ENCODE results near the gene GOLGA7B. TPM values are rescaled to one million over a fixed set of nuclear protein-coding genes. Genes with fewer than 3 reads are reported as not detected.

The GOLGA7B gene
- total and polyA plus RNA-seq, 9 of the 15 experiments (the other 6 are each of a cell fraction or from before 2014, with no cell fraction given) = 0.03 to 0.07 (median 0.04) TPM; not detected in 3

GRCh38 chr10:97913193-97913592 lies 63.5 kb downstream of the GOLGA7B start (continued):
- TF ChIP-seq L3MBTL2 (IDR thresholded peaks at IDR 0.05) (no peak), RUNX1 (IDR thresholded peaks at IDR 0.05; ENCODE audit: low read depth) (no peak), ZNF407 (IDR thresholded peaks at IDR 0.05; ENCODE audit: low read depth) (no peak), CUX1 (CRISPR knock-in tag; IDR thresholded peaks at IDR 0.05) (no peak)

Measured in K562 (cell line).